ENCODE data around the gene SYF2.
"Not testable (repeated sequence)": the region's sequence is repeated elsewhere in the genome, so short reads cannot be mapped to it uniquely, and the experiment has no call there.

Gene SYF2

DNA sequence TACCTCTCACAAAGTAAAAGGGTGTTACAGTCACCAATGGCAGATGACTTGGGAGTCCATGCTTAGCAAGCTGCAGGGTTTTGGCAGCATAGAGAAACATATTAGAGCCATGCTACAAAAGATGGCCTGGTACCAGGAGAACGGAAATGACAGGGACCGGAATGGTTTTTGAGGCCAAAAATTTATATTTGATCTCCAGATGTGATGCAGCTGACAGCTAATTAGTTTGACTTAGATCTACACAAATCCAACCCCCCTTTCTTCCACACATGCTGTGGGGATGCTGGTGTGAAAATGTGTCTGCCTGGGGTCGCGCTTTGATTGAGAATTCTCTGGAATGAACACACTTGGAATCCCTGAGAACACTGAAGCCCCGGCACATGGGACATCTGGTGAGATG lies 26.5 kb downstream of the SYF2 start:
- DNase-seq (ENCODE audit: low spot score), result no peak

DNA sequence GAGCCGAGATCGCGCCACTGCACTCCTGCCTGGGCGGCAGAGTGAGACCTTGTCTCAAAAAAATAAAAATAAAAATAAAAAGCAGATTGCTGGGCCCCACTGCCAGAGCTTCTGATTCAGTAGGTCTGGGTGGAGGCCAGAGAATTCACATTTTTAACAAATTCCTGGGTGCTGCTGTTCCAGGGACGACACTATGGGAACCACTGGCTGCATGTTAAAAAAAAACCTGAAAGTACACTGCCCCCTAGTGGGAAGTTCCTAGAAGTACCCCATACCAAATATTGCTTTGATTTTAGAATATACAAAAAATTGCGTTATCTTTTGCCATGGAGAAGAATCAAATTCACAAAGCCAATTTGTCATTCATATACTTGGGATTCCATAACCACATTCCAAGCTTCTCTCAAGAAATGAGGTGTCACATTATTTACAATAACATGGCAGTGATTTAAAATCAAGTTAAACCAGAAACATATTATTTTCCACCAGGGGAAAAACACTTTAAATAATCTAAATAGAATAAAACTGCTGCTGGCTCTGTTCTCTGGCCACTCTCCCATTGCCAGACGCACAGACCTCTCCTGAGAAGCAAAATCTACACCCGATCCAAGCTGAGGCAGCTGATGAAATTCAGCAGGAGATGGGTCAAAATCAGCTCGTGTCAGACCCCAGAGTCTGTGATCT lies 27.4 kb downstream of the SYF2 start:
- DNase-seq (ENCODE audit: low spot score), result peak; percentile 56

DNA sequence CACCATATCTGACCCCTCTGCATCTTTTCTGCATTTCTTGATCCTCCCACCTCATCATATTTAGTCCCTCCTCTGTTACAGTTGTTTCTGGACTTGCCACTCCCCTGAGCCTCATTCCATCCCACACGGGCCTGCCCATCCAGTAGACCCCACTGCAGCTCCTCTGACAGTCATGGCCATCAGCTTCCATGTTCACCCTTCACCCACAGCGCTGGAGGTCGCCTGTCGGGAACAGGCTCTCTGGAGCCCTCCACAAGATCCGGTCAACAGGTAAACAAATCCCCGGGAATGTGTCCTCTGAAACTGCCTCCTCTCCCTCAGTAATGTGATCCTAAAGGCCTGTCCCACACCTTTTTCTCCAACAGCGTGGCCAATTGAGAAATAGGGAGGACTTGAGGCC lies 31.3 kb downstream of the SYF2 start:
- no peak for DNase-seq (ENCODE audit: low spot score)

DNA sequence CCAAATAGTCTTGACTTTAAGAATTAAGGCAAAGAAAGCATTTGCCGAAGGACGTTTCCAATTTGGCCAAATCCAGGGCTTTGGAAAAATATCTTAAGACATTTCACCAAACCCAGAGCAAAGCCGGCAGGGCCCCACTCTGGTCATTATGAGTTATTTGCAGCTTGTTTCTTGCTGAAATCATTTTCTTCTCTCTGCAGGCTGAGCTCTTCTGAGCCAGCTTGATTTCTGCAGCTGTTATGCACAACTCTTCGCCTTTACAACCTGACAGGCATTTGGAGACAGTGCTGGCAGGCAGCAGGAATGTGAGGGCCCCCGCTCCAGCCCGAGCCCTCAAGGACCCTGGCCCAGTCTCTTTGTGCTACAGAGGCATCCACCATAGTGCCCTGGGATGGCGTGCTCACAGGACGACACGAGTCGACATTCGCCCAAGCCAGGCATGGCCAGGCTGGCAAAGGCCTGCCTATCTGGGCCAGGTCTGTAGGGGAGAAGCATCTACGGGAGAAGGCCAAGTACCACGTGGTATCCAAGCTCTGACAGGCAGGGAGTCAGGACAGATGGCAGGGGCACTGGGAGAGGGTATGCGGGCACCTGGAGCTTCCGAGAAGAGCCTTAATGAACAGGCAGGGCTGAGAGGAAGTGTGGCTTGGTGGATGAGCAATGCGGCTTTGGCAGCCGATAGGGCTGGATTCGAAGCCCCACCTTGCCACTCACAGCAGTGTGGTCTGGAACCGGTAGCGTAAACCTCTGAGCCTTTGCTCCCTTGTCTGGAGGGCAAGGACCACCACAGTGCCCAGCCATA lies 32.3 kb downstream of the SYF2 start:
- no peak for DNase-seq (ENCODE audit: low spot score)

DNA sequence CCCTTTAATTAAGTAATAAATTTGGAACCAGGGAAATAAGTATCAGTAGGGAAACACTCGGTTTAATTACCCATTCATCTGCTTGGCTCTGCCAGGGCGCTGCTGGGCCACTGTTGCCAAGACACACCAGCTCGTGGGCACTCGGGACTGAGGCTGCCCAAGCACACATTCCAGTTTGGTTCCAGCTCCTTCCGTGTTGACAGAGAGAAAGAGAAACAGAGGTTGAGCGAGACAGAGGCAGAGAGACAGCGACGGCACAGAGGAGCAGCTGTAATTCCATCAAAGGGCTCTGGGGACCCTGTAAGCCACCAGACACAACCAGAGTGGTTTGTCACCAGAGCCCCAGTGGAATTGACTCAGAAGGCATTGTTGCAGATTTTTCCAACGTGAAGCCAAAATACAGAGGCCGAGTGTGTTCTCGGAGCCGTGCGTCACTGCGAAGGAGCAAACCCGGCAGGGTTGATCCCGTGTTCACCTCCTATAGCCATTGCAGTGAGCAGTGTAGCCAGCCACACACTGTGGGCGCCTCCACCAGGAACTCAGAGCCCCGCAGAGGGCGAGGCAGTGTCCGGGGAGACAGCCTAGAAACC lies 33.5 kb downstream of the SYF2 start:
- no peak for DNase-seq (ENCODE audit: low spot score)

DNA sequence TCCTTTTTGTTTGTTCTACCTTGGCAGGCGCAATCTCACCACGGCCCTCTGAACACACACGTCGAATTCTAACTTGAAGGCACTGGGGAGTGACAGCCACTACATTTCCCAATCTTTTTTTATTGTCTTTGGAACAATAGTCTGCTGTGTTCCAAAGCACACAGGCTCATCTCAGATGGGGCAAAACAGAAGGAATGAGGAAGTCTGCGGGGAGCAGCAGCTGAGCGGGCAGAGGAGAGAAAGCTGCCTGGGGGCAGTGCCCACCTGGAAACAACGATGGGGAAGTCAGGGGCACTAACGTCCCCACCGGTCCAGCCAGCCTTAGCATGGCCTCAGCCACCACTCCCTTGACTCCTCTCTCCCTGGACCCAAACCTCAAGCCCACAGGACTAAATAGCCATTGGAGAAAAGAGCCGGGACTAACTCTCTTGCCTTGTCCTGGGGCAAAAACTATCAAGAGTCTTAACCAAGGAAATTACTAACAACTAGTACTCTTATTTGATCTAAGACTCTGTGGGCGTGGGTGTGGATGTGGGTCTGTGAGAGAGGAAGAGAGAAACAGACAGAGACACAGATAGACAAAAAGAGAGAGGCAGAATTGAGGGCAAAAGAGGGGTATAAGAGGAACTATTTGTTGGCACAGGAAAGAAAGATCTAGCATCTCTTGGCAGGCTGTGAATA lies 34.2 kb downstream of the SYF2 start:
- peak; percentile 57 for DNase-seq (ENCODE audit: low spot score)

DNA sequence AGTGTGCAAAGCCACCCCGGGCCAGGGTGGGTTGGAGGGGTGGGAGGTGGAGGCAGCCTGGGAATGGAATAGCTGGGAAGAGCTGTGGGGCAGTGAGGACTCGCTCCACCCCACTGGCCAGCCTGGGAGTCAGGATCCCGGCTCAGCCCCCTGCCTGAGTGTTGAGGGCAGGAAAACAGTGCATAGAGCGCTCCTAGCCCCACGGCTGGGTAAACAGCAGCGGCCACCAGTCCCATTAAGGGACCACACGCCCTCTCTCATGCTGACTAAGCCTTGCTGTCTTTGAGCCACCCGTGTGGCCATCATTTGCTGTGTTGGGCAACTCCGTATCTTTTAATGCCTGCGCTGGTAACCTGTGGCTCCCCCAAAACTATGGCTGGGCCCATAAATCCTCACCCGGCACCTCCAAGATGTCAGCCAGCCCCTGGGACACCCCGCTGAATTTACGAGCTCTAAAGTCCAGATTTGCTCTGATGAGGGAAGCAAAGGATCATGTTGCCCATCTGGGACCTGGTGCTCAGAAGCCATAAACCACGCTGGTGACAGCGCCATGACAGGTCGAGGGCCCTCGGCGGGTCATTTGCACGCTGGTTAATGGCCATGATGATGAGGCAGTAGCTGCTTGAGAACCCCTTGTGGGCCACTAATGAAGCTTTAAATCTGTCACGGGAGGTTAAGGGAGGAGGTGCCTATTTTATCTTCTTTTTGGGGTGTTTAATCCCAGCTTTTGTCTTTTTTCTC lies 34.9 kb downstream of the SYF2 start:
- DNase-seq (ENCODE audit: low spot score), result peak; percentile 50

DNA sequence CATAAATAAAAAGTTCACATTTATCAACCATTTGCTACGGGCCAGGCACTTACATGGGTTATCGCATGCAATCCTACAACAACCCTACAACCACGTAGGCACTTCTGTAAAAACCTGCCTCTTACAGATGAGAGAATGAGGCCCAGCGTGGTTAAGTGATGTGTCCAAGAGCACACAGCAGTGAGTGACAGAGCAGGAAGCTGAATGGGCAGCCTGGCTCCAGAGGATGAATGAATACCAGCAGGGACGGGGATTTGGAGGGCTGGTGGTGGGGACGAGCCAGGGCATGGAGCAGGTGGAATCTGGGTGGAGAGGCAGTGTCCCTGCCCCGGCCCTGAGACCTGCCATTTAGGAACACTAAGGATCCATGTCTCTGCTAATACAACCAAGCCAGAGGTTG lies 35.5 kb downstream of the SYF2 start:
- no peak for DNase-seq (ENCODE audit: low spot score)

DNA sequence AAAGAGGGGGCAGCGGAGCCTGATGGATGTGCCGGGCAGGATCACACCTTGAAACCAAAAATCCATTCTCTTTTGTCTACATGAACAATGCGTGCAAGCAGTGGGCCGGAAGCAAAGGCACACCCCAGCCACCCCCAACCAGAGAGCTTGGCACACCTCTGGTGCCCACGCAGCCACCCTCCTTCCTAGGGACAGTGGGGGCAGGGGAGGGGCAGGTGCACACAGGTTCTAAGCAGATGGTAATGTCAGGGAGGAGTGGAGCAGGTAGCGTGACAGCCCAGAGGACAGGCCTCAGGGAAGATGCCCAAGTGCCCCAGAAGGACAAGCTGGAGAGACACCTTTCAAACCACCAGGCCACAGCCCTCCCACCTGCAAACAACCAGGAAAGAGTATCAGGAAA lies 36.5 kb downstream of the SYF2 start:
- DNase-seq (ENCODE audit: low spot score), result no peak

DNA sequence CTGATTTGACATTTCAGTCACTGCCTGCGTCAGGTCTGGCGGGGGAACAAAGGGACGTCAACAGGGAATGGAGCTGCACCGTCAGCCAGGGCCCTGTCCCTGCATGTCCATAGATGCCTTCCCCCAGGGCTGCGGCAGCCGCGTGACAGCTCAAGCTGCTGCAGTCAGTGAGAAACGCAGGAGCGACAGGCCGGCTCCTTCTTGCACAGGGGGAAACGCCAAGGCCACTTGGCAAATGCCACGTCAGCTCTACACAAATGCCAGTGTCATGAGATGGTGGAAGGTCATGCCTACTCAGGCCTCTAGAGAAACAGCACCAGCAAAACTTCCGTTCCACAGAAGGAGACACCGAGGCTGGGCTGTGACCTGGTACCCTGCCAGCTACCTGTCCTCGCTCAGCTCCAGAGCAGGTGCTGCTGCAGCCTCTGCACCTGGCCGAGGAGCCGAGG lies 37.7 kb downstream of the SYF2 start:
- DNase-seq (ENCODE audit: low spot score), result no peak

DNA sequence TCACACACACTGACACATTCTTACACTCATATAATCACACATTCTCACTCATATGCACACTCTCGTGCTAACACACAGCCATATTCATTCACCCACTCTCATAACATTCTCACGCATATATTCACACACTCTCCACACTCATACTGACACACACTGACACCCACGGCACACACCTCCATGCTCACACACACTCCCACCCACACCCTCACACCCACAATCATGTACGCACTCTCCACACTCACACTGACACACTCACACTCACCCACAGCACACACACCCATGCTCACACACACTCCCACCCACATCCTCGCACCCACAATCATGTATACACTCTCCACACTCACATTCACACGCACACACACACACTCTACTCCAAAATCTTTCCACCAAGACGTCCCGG lies 38.2 kb downstream of the SYF2 start:
- DNase-seq (ENCODE audit: low spot score), result no peak

DNA sequence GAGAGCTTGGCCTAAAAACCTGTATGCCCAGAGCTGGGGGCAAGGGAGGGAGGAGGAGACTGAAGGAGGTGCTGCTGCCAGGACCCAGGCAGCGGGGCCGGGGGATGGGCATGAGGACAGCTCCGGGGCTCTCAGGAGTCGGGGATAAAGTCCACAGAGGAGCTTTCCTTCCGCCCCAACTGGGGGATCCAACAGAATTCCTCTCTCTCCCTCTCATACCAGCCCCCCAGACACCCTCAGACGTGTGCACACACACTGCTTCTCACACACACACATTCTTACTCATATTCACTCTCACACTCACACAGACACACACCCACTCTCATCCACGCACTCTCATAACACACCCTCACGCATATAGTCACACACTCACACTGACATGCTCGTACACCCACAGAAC lies 39.1 kb downstream of the SYF2 start:
- DNase-seq (ENCODE audit: low spot score), result no peak

DNA sequence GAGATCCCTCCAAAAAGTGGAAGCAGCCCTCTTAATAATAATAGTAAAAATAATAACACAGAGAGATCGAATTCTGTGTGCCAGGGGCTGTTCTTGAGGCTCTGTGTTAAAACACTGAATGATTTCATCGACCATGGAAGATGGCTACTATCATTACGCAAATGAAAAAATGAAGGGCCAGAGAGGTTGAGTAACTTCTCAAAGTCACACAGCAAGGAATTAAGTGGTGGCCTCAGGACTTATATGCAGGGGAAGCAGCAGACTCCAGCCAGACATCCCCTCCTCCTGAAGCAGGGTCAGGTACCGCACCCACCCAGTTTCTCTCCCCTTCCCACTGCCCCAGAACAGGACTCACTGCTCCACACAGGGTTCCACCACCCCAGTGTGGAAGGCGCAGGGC lies 40.1 kb downstream of the SYF2 start:
- DNase-seq (ENCODE audit: low spot score), result no peak

DNA sequence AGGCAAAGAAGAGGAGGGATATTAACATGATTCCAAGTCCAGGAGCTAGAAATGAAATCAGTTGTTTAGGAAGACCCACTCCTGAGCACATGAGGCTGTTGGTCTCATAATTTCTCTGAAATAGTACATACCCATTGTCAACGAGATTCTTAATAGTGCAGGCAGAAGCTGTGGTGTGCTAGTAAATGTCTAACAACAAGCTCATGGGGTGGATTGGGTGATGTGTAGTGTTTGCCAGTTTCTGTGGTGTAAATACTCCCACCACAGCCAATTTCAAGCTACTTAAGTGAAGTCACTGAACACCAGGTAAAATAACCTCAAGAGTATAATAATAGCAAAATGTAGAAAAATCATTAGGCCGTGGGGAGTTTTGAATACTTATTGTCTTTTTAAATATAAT lies 42.0 kb downstream of the SYF2 start:
- DNase-seq (ENCODE audit: low spot score), result no peak

DNA sequence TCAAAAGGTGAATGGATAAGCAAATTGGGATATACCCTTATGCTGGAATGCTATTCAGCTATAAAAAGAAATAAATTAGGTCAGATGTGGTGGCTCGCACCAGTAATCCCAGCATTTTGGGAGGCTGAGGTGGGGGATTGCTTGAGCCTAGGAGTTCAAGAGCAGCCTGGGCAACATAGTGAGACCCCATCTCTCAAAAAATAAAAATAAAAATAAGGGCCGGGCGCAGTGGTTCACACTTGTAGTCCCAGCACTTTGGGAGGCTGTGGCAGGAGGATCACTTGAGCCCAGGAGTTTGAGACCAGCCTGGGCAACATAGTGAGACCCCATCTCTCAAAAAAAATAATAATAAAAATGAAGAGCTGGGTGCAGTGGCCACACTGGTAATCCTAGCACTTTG lies 44.4 kb downstream of the SYF2 start:
- DNase-seq (ENCODE audit: low spot score), result not testable (repeated sequence)

DNA sequence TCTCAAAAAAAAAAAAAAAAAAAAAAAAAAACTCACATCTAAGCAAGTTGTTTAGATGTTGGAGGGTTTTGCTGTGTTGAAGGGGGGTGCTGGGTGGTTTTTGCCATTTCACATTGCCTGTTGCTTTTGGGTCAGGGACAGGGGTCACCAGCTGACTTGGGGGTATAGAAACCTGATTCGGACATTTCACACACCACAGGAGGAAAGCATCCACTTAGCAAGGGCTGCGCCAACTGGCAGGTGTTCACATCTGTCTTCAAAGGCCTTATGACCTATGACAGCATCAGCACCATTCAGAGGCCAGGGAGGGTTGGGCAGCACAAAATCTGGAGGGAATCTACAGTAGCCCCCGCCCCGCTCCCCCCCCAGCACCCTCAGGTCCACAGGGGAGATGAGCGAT lies 45.2 kb downstream of the SYF2 start:
- DNase-seq (ENCODE audit: low spot score), result no peak

DNA sequence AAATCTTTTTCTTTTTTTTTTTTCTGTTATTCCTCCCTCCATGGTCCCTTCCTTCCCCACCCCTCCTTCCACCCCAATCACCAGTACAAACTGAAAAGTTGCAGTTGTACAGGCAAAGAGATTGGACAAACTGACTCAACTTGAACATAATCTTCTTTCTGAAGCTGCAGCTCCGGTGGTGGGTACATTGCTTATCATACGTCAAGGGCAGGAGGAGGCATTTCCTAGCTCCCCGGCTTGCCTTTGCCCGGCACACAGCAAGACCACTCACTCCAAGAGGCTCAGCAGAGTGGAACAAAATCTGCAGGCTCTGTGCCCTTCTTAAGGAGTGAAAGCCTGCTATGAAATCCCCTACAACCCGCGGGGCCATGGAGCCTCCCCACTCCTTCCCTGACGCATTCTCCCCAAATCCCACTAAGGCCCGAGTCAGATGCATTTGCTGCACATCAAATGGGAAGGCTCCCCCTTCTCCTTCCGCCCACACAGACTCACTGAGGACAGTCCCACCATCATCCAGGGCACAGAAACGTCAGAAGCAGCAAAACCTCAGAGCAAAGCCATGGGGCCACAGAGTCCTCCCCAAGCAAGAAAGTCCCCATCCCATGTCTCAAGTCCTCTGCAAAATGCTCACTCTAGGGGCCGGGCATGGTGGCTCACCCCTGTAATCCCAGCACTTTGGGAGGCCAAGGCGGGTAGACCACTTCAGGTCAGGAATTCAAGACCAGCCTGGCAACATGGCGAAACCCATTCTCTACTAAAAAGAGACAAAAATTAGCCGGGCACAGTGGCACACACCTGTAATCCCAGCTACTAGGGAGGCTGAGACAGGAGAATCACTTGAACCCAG lies 45.9 kb downstream of the SYF2 start:
- DNase-seq (ENCODE audit: low spot score), result no peak

DNA sequence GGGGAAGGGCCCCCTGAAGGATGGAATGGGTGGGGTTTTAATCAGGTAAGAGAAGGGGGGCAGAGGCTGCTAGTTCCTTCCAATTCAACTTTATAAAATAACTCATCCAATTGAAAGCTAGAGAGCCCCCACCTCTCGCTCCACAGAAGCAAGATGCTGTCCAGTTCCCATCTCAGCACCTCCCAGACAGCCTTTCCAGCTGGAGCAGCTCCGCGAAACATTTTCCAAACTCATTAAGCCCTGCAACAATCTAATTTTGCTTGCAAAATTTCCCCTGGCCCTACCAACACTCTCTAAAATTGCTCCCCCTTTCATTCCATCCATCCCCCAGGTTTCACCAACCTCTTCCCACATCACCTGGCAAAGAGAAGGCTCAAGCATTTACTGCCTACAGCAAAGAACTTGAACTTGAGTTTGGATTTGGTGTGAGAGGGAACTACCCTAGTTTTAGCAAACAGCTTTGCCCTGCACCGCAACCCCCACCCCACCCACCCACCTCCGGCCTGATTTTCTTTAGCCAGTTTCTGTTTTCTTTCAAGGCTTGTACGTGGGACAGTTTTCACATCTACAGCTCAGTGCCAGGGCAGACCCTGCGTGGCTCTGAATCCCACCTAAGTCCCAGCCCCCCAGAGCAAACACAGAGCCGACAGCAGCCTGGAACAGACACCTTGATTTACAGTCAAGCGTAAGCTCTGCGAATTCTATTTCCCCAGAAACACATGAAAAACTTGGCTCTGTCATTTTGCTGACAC lies 46.7 kb downstream of the SYF2 start:
- no peak for DNase-seq (ENCODE audit: low spot score)

DNA sequence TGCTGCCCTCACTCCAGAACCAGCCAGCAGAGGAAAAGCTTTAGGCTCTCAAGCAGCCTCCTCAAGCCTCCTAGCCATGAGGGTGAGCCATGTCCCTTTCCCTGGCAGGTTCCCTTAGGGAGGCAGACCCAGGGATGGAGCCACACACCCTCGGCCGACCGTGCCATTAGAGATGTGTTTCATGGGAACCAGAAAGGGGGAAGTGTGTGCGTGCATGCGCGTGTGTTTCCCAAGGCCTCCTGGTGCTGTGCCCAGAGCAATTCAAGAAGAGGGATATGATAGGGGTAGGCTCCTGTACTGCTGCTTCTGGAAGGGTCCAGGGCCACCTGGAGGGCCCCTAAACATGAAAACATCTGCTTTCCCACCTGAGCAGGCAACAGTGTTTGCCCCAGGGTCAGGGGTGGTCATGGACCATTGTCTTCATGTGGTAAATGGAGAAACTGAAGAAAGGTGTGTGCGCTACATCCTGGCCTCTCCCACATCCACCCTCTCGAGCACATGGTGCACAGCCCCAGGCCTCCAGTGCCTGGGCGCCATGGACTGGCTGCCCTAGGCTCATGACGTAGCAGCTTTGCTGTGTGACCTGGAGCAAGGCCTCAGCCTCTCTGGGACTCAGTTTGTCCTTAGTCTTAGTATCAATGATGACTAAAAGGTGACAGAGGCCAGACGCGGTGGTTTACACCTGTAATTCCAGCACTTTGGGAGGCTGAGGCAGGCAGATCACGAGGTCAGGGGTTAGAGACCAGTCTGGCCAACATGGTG lies 48.1 kb downstream of the SYF2 start:
- no peak for DNase-seq (ENCODE audit: low spot score)

Data from HuH-7 (cell line).